ENCODE data around the gene PLA2G15. TPM values are rescaled to one million over a fixed set of nuclear protein-coding genes. Genes with fewer than 3 reads are reported as not detected.

PLA2G15 gene
- total RNA-seq, 1 experiment from 2014 or later: 16.9 TPM

DNA sequence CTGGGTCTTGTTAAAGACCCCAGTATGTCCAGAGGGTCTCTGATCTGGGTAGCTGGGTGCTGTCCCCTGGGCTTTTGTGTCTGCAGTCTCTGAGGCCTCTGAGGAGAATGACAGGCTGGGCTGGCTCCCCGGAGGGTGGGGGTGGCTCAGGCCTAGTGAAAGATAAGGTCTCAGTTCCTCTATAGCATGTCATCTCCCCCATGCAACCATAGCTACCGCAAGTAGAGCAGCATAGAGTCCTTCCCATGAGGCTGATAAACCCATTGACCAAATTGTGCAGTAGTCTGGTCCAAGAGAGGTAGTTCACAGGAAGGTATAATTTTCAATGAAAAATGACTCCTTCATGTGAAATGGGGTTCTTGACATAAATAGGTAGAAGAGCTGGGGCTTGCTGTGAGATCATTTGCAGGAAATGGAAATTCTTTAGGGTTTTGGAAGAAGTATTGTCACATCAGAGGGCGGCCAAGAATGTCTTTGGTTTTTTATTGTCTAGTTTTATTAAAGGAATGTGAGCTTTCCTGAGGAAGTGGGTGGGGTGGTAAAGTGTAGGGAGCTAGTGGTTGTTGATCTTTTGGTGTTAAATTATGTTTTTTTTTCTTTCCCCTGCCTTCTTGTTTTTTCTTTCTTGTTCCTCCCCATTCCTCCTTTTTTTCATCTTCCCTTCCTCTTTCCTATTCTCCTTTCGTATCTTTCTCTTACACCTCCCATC, 44.6 kb downstream of the PLA2G15 start:
- BruUV-seq (replicated peaks): no TSS peak
- TF ChIP-seq, protein P1, sequence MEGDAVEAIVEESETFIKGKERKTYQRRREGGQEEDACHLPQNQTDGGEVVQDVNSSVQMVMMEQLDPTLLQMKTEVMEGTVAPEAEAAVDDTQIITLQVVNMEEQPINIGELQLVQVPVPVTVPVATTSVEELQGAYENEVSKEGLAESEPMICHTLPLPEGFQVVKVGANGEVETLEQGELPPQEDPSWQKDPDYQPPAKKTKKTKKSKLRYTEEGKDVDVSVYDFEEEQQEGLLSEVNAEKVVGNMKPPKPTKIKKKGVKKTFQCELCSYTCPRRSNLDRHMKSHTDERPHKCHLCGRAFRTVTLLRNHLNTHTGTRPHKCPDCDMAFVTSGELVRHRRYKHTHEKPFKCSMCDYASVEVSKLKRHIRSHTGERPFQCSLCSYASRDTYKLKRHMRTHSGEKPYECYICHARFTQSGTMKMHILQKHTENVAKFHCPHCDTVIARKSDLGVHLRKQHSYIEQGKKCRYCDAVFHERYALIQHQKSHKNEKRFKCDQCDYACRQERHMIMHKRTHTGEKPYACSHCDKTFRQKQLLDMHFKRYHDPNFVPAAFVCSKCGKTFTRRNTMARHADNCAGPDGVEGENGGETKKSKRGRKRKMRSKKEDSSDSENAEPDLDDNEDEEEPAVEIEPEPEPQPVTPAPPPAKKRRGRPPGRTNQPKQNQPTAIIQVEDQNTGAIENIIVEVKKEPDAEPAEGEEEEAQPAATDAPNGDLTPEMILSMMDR (IDR thresholded peaks at IDR 0.05; ENCODE audit: unreplicated experiment): no peak
- H3K36me3 Mint-ChIP-seq (ENCODE audit: insufficient read depth, unreplicated experiment): peaks cover 28% of the 10 kb centered on the region

DNA sequence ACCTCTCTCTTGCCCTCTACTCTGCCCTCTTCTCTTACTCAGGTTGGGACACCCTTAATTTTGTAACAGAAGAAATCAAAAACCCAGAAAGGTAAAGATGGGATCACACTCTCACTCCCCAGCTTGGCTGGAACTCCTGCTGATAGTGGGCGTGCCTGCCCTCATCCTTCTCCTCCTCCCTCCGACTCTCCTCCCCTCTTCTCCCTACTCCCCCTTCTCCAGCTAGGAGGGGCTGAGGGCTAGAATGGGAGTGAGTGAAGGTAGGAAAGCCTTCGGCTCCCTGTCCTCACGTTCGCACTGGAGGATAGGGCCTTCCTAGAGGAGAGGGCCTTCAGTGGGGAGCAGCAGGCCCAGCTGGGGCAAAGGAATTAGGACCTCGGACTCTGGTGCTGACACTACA, 45.3 kb downstream of the PLA2G15 start:
- Mint-ChIP-seq H3K4me1 (ENCODE audit: low read depth, unreplicated experiment) (no peaks in the 10 kb centered on the region), H3K27me3 (ENCODE audit: unreplicated experiment) (no peaks in the 10 kb centered on the region), H3K36me3 (ENCODE audit: insufficient read depth, unreplicated experiment) (peaks cover 28% of the 10 kb centered on the region), H3K4me3 (ENCODE audit: low read depth, unreplicated experiment) (no peak overlapping the region), H3K27ac (ENCODE audit: unreplicated experiment) (no peak overlapping the region), H3K9me3 (ENCODE audit: low read depth, unreplicated experiment) (no peaks in the 10 kb centered on the region)
- no peak for DNase-seq
- CTCF ChIA-PET: no interaction called here
- intact Hi-C loops (cut with micrococcal nuclease; ENCODE audit: unreplicated experiment): no loop called here
- BruUV-seq (replicated peaks): no TSS peak
- TF ChIP-seq, protein P1 (IDR thresholded peaks at IDR 0.05; ENCODE audit: unreplicated experiment): no peak

More for the DNA sequence above, 44.6 kb downstream of the PLA2G15 start:
- H3K4me1 Mint-ChIP-seq (ENCODE audit: low read depth, unreplicated experiment): no peaks in the 10 kb centered on the region
- no peak overlapping the region for H3K27ac Mint-ChIP-seq (ENCODE audit: unreplicated experiment)
- intact Hi-C loops (cut with micrococcal nuclease; ENCODE audit: unreplicated experiment): no loop called here
- CTCF ChIA-PET: no interaction called here
- DNase-seq: no peak
- H3K4me3 Mint-ChIP-seq (ENCODE audit: low read depth, unreplicated experiment): no peak overlapping the region
- no peaks in the 10 kb centered on the region for H3K27me3 Mint-ChIP-seq (ENCODE audit: unreplicated experiment)
- H3K9me3 Mint-ChIP-seq (ENCODE audit: low read depth, unreplicated experiment): no peaks in the 10 kb centered on the region

DNA sequence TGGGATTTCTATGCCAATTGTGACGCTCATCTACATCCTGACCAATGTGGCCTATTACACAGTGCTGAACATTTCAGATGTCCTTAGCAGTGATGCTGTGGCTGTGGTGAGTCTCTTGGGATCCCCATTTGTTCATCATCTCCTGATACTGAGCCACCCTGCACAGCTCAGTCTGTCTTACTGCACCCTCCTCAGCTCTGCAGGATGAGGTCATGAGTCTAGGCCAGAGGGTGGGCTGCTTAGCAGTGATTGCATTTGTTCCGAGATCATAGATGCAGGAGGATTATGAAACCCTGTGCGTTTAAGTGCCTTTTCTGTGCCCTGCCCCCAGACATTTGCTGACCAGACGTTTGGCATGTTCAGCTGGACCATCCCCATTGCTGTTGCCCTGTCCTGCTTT, 46.1 kb downstream of the PLA2G15 start:
- no peaks in the 10 kb centered on the region for H3K4me1 Mint-ChIP-seq (ENCODE audit: low read depth, unreplicated experiment)
- intact Hi-C loops (cut with micrococcal nuclease; ENCODE audit: unreplicated experiment): no loop called here
- H3K27ac Mint-ChIP-seq (ENCODE audit: unreplicated experiment): no peak overlapping the region
- no peaks in the 10 kb centered on the region for H3K9me3 Mint-ChIP-seq (ENCODE audit: low read depth, unreplicated experiment)
- TF ChIP-seq, protein P1 (IDR thresholded peaks at IDR 0.05; ENCODE audit: unreplicated experiment): no peak
- no TSS peak for BruUV-seq (replicated peaks)
- H3K27me3 Mint-ChIP-seq (ENCODE audit: unreplicated experiment): no peaks in the 10 kb centered on the region
- peaks cover 30% of the 10 kb centered on the region for H3K36me3 Mint-ChIP-seq (ENCODE audit: insufficient read depth, unreplicated experiment)
- no peak overlapping the region for H3K4me3 Mint-ChIP-seq (ENCODE audit: low read depth, unreplicated experiment)
- CTCF ChIA-PET: interaction anchor here (0.9 kb wide), 2 partner anchors 16 to 21 kb away, joined by 3 to 4 read pairs; no protein-coding TSS in a partner anchor
- DNase-seq: no peak

DNA sequence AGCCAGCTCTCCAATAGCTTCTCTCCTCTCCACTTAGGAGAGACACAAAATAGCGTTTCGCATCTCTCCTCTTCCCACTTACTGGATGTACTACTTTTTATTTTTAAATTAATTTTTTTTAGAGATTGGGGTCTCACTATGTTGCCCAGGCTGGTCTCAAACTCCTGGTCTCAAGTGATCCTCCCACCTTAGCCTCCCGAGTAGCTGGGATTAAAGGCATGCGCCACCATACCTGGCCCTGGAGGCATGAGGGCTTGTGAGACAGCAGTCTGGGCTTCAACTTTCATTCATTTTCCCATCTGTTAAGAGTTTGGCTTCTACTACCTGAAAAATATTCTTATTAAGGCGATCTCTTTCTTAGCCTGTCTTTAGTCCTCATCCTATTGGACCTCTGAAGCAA, 47.3 kb downstream of the PLA2G15 start:
- BruUV-seq (replicated peaks): no TSS peak
- Mint-ChIP-seq H3K36me3 (ENCODE audit: insufficient read depth, unreplicated experiment) (peaks cover 29% of the 10 kb centered on the region), H3K9me3 (ENCODE audit: low read depth, unreplicated experiment) (no peaks in the 10 kb centered on the region), H3K4me3 (ENCODE audit: low read depth, unreplicated experiment) (no peak overlapping the region), H3K4me1 (ENCODE audit: low read depth, unreplicated experiment) (no peaks in the 10 kb centered on the region), H3K27ac (ENCODE audit: unreplicated experiment) (no peak overlapping the region), H3K27me3 (ENCODE audit: unreplicated experiment) (no peaks in the 10 kb centered on the region)
- no peak for DNase-seq
- TF ChIP-seq, protein P1 (IDR thresholded peaks at IDR 0.05; ENCODE audit: unreplicated experiment): no peak
- CTCF ChIA-PET: no interaction called here
- intact Hi-C loops (cut with micrococcal nuclease; ENCODE audit: unreplicated experiment): no loop called here
